ENCODE results near the gene ADAM30.

The ADAM30 gene

GRCh38 chr1:119912963-119913362 lies 16.6 kb upstream of the ADAM30 start:
- TF ChIP-seq CTCF (IDR thresholded peaks at IDR 0.05; ENCODE audit: control extremely low read depth, extremely low read depth, low read depth, missing control alignments): no peak
- CTCF ChIA-PET: no interaction called here

GRCh38 chr1:119911775-119912174 lies 15.5 kb upstream of the ADAM30 start:
- ChIA-PET CTCF (no interaction called here), POLR2A (no interaction called here)
- no peak for DNase-seq (ENCODE audit: extremely low spot score)
- no peak for TF ChIP-seq CTCF (IDR thresholded peaks at IDR 0.05; ENCODE audit: control extremely low read depth, extremely low read depth, low read depth, missing control alignments)

More at GRCh38 chr1:119912963-119913362, 16.6 kb upstream of the ADAM30 start:
- no peak for DNase-seq (ENCODE audit: extremely low spot score)
- POLR2A ChIA-PET: no interaction called here

- no peak for TF ChIP-seq CTCF (IDR thresholded peaks at IDR 0.05; ENCODE audit: control extremely low read depth, extremely low read depth, low read depth, missing control alignments)
- DNase-seq (ENCODE audit: extremely low spot score): no peak
- POLR2A ChIA-PET: no interaction called here
- CTCF ChIA-PET: no interaction called here
Observed at GRCh38 chr1:119910618-119911017, 14.3 kb upstream of the ADAM30 start.

- no peak for DNase-seq (ENCODE audit: extremely low spot score)
- ChIA-PET POLR2A (no interaction called here), CTCF (no interaction called here)
- TF ChIP-seq CTCF (IDR thresholded peaks at IDR 0.05; ENCODE audit: control extremely low read depth, extremely low read depth, low read depth, missing control alignments): no peak
Observed at GRCh38 chr1:119909890-119910596, 13.7 kb upstream of the ADAM30 start.

- no peak for DNase-seq (ENCODE audit: extremely low spot score)
- CTCF ChIA-PET: interaction anchor here (1.0 kb wide), 1 partner anchor 12 kb away, joined by 3 read pairs; no protein-coding TSS in a partner anchor
- POLR2A ChIA-PET: no interaction called here
- no peak for TF ChIP-seq CTCF (IDR thresholded peaks at IDR 0.05; ENCODE audit: control extremely low read depth, extremely low read depth, low read depth, missing control alignments)
Observed at GRCh38 chr1:119908661-119909060, 12.3 kb upstream of the ADAM30 start.

- TF ChIP-seq CTCF (IDR thresholded peaks at IDR 0.05; ENCODE audit: control extremely low read depth, extremely low read depth, low read depth, missing control alignments): no peak
- no peak for DNase-seq (ENCODE audit: extremely low spot score)
- CTCF ChIA-PET: interaction anchor here (1.0 to 1.4 kb wide), 3 partner anchors 14 to 41 kb away, joined by 3 to 4 read pairs (median 3); no protein-coding TSS in a partner anchor
- POLR2A ChIA-PET: no interaction called here
Observed at GRCh38 chr1:119906927-119907652, 10.8 kb upstream of the ADAM30 start.

Data from GM10248 (cell line).